Limb (tissue), 2 donors: ENCODE data around the gene FAM222B.
"Not testable (repeated sequence)": the region's sequence is repeated elsewhere in the genome, so short reads cannot be mapped to it uniquely, and the experiment has no call there.

Source experiments
- DNase-seq, 2 donors: peaks; one replicate each; pipeline ENCODE4 v3.0.0-alpha.2; 2016; ENCODE audit errors: extremely low spot score in 2 of 2

The FAM222B gene

DNA sequence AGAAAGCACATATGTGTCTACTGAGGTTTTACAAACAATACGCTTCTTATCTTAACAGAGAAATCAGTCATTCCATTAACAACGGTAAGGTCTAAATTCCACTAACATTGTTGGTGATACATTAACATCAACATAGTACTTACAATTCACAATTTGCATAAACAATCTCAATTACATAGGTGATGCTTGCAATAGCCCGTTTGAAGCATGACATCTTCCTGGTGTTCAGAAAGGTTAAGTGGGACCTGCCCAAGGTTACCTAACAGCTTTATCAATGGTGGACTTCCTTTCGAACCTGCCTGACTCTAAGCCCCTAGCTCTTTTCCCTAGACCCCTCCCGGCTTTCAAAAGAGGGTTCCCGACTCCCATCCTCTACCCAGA is 699 bp downstream of the FAM222B start:
- no peak for DNase-seq

DNA sequence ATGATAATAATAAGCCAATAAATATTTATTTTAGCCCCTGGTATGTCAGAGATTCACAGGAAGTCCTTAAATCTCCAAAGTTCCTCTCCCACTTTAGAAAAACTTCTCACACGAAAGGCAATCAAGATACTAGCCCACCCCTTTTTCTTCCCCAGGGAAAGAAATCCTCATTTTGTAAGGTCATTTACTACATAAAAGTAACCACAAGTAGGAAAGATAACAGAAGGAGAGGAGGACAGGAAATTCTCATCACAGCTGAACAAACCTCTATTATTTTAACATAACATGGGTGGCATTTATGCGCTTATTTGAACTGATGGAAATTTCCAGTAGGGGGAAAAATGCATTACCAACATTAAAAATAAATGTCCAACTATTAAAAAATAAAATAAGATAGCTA is 3.4 kb downstream of the FAM222B start:
- no peak for DNase-seq

DNA sequence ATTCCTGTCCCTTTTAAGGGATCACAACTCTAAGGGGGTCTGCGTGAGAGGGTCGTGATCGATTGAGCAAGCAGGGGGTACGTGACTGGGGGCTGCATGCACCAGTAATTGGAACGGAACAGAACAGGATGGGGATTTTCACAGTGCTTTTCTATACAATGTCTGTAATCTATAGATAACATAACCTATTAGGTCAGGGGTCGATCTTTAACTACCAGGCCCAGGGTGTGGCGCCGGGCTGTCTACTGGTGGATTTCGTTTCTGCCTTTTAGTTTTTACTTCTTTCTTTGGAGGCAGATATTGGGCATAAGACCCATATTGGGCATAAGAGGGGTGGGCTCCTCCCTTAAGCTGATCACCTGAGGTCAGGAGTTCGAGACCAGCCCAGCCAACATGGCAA is 6.0 kb downstream of the FAM222B start:
- DNase-seq, result not testable (repeated sequence)

DNA sequence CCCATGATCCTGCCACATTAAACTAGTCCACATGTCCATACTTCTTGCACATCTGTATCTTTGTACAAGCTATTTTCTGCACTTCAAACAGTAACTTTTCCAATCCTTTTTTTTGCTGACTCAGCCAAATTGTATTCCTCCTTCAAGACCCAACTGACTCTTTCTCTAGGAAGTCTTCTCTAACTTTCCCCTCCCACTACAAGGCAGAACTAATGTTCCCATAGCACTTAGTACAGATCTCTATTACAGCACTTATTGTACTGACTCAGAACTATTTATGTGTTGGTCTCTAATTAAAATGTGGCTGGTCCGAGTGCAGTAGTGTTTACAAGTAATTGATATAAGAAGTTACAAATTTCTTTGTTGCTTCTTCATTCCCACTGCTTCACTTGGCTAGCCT is 8.2 kb downstream of the FAM222B start:
- no peak for DNase-seq

DNA sequence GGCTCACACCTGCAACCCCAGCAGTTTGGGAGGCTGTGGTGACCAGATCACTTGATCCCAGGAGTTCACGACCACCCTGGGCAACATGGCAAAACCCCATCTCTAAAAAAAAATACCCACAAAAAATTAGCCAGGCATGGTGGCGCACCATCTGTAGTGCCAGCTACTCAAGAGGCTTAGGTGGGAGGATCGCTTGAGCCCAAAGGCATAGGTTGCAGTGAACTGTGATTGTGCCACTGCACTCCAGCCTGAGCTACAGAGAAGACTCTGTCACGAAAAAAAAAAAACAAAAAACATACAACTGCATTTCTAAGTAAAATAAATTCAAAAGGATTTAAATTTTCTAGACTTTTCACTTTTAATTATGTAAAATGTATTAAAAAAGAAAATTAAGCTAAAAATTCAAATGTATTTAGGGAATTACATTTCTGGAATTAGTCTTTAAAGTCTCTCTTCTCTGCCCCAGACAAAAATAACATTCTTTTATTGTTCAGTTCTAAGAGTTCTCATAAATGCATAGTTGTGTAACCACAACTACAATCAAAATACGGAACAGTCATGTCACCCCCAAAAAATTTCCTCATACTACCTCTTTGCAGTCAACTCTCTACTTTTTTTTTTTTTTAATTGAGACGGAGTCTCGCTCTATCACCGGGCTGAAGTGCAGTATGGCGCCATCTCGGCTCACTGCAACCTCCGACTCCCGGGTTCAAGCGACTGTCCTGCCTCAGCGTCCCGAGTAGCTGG is 14.1 kb downstream of the FAM222B start:
- no peak for DNase-seq

DNA sequence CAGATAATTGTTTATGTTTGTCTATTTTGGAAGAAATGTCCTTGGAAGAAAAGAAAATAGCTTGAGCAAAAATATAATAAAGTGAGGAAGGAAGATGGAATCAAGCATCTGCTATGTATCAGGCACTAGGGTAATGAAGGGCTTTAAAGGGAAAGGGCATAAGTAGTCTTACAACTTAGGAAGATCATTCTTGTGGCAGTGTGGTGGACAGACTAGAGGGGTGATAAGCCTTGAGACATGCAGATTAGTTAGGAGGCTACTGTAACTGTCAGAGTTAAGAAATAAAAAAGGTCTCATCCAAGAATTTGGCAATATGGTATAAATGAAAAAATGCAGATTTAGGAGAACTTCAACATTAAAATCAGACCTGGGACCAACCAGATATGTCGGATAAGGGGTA is 14.9 kb downstream of the FAM222B start:
- DNase-seq, result no peak

DNA sequence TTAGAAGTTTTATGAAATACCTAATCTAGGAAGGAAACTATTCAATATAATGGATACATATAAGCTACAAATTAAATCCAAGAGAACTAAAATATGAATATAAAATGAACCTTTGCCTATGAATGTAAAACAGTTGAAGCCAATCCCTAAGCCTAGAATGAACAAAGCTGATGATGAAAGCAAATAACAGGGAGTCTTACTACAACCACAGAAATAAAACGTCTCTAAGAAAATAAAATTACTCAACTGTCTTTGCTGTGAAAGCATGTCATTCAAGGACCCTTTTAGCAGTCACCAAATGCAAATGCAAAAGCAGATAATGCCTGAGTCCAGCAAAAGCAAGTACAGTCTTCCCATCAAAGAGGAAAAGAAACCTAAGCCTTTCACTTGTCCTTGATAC is 23.0 kb downstream of the FAM222B start:
- no peak for DNase-seq

DNA sequence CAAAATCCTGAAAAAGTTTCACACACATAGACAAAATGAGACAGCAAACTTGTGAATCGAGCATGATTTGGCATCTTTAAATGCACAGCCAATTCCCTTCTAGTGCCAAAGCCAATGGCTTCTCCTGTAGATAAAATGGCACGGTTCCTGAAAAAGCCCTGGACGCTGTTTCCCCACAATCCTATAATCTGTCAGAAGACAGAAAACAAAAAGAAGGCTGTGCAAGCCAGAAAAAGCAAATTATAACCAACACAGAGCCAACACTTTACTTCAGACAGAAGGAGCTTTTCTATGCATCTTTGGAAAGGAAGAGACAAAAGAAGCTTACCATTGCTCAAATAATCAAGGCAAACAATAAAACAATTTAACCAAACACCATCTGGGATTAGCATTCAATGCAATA is 23.8 kb downstream of the FAM222B start:
- DNase-seq, result no peak

DNA sequence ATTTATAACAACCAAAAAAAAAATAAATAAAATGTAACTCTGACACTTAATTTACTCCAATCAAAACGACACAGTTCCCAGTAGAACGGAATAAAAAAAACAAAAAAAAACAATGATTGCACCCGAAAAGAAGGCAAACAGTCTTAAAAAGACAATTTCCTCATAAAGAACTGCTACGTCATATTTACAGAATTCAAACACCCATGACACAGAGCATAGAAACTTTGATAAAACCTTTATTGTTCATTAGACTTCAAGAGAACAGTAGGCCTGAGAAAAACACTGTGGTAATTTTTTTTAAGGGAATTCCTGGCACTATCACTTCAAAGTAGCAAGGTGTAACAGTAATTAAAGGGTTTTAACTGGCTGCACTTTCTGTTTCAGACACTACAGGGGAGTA is 26.1 kb downstream of the FAM222B start:
- DNase-seq, result no peak

DNA sequence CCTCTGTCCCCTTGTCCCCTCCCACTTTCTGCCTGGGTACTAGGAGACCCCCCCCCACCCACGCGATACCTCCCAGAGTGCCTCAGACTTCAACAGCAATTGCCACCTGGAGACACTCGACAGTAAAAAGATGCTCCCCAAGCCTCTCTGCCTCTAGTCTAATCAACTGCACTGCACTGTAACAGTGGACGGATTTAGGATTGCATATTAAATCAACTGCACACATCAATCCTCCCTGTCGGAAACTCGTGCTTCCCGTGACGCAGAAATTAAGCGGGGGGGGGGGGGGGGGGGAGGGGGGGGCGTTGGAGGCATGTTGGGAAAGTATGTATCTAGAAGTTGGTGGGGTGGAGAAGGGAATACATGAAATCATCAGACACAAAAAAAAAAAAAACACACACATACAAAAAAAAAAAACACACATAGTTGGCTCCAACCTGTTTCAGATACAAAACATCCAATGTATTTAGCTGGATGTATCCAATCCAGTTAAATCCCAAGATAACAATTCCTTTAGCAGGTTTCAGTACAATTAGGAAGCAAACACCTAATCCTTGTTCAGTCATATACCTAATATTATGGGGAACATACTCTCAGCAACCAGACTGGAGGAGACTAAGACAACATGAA is 29.7 kb downstream of the FAM222B start:
- DNase-seq, result no peak

DNA sequence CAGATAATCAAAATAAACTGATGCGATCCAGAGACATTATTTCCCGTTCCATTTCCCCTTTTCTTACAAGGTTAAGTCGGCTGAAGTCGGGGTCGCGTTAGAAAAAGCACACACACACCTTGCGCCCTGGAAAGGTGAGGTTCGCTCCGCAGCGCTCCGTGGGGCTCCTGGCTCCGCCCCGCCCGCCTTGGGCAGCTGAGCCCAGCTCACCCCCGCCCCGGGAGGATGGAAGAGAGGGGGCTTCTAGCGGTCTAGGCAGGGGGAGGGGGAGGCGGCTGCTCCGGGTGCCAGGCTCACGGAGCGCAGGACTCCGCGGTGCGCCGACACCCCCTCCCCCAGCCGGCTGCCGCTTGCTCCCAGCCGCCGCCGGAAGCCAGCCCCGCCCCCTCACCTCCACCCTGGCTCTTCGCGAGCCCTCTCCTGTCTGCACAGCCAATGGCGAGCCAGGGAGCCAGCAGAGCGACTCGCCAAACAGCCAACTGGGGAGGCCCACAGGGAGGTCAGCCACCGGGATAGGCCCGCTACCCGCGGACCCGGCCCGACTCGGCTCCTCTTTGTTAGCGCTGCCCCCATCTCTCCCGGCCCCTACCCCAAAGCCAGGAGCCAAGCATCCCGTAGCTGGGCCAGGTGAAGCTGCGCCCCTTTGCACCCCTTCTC is 30.4 kb downstream of the FAM222B start:
- DNase-seq, result peak; percentile 95 to 98

DNA sequence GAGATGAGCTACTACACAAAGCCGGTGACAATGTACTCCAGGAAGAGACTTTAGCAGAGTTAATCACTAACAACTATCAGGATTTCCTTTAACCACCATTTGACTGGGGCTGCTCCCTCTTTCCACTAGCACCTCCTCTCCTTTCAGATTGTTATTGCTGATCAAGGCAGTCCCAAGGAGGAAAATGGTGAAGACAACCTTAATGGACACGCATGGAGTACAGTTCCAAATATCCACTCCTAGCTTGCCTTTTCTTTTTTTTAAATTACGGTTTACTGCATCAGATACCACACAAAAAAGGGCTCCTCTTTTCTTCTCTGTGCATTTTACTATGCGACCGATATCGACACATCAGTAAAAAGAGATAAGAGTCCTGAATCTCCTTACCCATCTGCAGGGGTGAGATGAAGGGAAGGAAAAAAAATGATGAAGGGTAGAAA is 30.9 kb downstream of the FAM222B start:
- DNase-seq, result no peak

DNA sequence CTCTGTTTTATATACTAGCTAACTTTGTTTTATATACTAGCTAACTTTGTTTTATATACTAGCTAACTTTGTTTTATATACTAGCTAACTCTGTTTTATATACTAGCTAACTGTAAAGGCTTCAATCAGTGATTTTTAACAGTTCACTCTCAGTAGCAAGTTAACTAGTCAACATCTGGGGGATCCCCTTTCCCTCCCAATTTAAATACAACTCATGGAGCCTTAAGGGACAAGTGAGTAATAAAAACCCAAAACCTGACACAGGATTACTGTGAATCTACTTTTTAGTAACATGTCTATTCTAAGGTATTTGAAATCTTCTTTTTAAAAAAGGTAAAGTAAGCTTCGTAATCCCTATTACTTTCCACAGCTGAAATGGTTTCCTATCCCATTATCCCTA is 32.2 kb downstream of the FAM222B start:
- DNase-seq, result no peak

DNA sequence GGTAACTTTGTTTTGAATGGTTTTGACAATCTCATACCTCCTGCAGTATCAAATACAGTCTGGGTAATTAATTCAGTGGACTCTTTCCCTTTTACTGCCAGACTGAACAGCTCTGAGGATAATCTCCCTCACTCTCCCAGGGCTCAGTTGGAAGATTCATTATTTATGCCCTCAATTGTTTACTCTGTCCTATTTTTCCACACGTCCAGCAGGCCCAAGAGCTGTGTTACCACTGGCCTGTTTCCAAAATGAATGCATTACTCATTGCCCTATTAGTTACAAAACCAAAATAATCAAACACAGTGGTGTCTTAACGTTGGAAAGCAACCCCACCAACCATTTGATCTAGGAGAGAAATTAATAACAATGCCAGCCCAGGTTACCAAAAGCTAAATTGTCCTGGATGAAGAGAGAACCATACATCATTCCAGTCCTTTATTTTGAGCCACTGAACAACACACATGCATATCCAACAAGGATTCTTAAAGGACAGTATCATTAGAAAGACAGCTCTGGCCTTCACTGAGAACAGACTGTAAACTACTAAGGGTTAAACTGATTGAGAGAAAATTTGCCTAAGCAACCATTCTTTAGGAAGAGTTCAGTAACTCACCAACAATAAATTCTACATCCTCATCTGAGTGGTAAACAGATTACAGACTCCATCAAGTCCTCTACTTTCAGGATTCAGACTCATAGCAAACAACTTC is 34.5 kb downstream of the FAM222B start:
- DNase-seq, result no peak

DNA sequence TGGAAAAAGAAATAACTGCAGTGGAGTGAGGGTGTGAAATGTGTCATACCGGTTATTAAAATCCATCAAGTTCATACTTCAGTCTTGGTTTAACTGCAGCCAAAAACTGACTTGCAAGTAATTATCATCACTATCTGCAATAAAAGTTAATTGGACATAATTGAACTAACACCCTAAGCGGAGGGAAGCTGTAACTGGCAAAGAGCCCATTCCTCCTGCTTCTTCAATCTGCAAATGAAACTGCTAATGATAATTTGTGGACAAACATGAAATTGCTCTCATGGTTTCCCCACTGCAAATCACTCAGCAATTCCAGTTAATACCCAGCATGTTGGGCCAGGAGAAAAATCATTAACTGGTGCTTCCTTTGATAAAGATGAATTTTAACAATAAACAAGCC is 46.5 kb downstream of the FAM222B start:
- DNase-seq, result no peak

DNA sequence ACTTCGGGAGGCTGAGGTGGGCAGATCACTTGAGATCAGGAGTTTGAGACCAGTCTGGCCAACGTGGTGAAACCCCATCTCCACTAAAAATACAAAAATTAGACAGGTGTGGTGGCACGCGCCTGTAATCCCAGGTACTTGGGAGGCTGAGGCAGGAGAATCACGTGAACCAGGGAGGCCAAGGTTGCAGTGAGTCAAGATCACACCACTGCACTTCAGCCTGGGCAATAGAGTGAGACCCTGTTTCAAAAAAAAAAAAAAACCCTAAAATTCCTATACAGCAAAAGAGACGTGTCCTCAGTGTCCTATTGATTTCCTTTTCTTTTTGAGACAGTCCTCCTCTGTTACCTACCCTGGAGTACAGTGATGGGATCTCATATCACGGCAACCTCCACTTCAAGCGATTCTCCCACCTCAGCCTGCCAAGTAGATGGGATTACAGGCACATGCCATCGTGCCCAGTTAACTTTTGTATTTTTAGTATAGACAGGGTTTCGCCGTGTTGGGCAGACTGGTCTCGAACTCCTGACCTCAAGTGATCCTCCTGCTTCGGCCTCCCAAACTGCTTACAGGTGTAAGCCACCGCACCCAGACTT is 47.6 kb downstream of the FAM222B start:
- not testable (repeated sequence) for DNase-seq

DNA sequence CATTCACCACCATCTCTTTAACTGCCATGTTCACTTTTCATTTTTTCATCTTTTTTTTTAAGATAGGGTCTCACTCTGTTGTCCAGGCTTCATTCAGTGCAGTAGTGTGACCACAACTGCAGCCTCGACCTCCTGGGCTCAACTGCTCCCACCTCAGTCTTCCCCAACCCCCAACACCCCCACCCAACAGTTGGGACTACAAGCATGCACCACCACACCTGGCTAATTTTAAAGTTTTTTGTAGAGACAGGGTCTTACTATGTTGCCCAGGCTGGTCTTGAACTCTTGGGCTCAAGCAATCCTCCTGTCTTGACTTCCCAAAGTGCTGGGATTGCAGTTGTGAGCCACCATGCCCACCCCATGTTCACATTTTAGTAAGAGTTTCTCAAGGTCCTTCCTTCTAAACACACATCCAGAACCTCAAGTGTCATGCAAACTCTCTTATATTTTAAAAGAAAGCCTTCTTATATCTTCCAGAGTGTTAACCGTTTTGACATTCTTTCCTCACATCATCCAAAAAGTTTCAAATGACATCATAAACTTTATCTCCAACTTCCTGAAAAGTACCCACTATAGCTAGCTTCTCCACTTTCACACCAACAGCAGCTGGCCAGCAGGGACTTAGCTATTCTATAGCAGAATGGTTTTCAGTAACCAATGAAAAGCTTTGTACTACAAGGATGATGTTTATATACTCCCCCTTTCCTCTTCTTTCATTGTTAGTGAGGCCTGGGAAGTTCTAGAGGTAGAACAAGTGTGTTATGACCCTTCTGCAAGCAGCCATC is 49.5 kb downstream of the FAM222B start:
- no peak for DNase-seq

DNA sequence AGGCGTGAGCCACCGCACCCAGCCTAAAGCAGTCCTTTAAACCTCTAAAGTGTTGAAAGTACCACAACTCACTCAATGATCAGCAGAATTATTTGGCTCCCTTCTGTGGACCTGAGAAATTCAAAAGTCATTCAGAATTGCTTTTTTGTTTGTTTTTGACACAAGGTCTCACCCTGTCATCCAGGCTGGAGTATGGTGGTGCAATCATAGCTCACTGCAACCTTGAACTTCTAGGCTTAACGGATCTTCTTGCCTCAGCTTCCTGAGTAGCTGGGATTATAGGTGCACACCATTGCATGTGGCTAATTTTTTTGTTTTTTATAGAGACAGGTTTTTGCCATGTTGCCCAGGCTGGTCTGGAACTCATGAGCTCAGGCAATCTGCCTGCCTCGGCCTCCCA is 54.5 kb downstream of the FAM222B start:
- DNase-seq, result no peak

DNA sequence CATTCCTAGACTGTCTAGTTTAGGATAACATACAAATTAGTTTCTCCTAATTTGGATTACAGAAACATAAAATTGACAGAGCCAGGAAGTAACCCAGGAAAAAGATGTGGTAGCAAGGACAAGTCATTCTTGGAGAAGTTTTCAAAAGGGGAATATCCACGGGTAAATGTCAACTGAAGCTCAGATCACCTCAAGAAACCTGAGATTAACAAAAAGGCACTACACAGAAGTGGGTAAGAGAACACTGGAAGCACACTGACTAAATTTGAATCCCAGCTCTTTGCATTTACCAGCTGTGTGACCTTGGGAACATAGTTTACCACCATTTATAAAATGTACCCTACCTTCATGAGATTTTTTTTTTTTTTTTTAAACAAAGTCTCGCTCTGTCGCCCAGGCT is 59.4 kb downstream of the FAM222B start:
- DNase-seq, result no peak

DNA sequence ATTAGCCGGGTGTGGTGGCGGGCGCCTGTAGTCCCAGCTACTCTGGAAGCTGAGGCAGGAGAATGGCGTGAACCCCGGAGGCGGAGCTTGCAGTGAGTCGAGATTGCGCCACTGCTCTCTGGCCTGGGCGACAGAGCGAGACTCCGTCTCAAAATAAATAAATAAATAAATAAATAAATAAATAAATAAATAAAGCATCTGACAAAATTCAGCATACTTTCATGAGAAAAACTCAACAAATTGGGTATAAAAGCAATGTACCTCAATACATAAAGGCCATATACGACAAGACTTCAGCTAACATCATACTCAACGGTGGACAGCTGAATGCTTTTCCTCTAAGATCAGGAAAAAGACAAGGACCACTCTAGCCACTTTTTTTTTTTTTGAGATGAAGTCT is 63.0 kb downstream of the FAM222B start:
- not testable (repeated sequence) for DNase-seq

DNA sequence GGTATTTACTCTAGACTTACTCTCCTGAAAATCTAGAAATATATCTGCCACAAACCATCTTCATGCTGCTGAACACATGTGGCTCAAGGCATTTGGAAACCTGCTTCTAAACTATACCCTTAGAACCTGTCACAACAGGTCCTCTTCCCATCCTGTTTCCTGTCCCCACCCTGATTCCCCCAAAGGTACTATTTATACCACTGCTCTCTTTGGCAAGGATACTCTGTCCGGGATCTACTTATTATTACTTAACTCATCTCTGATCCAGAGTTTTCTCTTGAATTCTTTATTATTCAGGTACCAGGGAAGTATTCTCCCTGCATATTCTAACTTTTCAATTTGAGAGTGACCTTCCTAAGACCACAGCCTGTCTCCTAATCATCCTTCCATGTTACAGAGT is 65.4 kb downstream of the FAM222B start:
- DNase-seq, result no peak
